ENCODE measurements around the gene PMPCA. TPM values are rescaled to one million over a fixed set of nuclear protein-coding genes. Genes with fewer than 3 reads are reported as not detected.

The PMPCA gene
- total and polyA plus RNA-seq, 2 experiments from 2014 or later = 61.3 to 88.2 TPM

DNA sequence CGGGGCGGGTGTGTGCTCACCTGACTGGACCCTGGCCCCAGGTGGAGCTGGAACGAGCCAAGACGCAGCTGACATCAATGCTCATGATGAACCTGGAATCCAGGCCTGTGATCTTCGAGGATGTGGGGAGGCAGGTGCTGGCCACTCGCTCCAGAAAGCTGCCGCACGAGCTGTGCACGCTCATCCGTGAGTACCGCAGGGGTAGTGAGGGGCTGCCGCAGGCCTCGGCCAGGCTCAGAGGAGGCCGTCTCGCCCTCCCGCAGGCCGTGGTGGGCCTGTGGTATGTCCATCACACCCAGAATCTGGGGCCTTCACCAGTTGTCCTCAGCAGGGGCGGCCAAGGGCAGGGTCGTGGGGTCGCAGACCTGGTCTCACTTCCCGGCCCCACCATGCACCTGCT is 11.3 kb downstream of the PMPCA start:
- Histone ChIP-seq H3K27ac (ENCODE audit: low read depth) (no peak overlapping the region), H3K9me2 (ENCODE audit: insufficient read depth) (no peaks in the 10 kb centered on the region), H2AFZ (no peak overlapping the region), H3K4me3 (no peak overlapping the region), H3K79me2 (replicated peaks; ENCODE audit: insufficient read depth) (no peaks in the 10 kb centered on the region), H3K36me3 (ENCODE audit: insufficient read depth) (peaks cover 9% of the 10 kb centered on the region; the same call in 1 of the 2 replicates), H4K20me1 (replicated peaks; ENCODE audit: insufficient read depth) (peaks cover 4% of the 10 kb centered on the region; the same call in 1 of the 2 replicates), H3F3A (replicated peaks; ENCODE audit: low read depth) (0 out of 2 replicates have a peak, but pooled peaks cover 4% of the 10 kb centered on the region), H3K4me2 (no peak overlapping the region), H3K4me1 (ENCODE audit: insufficient read depth) (no peaks in the 10 kb centered on the region), H3K27me3 (ENCODE audit: insufficient read depth) (no peaks in the 10 kb centered on the region)
- peaks cover 4% of the 10 kb centered on the region for H3K27me3 Mint-ChIP-seq (ENCODE audit: insufficient read depth, low read depth, poor library complexity)
- no peak overlapping the region for H3K4me3 Mint-ChIP-seq
- H3K27ac Mint-ChIP-seq = no peak overlapping the region
- TF ChIP-seq, protein P1, sequence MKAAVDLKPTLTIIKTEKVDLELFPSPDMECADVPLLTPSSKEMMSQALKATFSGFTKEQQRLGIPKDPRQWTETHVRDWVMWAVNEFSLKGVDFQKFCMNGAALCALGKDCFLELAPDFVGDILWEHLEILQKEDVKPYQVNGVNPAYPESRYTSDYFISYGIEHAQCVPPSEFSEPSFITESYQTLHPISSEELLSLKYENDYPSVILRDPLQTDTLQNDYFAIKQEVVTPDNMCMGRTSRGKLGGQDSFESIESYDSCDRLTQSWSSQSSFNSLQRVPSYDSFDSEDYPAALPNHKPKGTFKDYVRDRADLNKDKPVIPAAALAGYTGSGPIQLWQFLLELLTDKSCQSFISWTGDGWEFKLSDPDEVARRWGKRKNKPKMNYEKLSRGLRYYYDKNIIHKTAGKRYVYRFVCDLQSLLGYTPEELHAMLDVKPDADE (IDR thresholded peaks at IDR 0.05) = no peak
- TF ChIP-seq, protein P2, sequence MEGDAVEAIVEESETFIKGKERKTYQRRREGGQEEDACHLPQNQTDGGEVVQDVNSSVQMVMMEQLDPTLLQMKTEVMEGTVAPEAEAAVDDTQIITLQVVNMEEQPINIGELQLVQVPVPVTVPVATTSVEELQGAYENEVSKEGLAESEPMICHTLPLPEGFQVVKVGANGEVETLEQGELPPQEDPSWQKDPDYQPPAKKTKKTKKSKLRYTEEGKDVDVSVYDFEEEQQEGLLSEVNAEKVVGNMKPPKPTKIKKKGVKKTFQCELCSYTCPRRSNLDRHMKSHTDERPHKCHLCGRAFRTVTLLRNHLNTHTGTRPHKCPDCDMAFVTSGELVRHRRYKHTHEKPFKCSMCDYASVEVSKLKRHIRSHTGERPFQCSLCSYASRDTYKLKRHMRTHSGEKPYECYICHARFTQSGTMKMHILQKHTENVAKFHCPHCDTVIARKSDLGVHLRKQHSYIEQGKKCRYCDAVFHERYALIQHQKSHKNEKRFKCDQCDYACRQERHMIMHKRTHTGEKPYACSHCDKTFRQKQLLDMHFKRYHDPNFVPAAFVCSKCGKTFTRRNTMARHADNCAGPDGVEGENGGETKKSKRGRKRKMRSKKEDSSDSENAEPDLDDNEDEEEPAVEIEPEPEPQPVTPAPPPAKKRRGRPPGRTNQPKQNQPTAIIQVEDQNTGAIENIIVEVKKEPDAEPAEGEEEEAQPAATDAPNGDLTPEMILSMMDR (conservative IDR thresholded peaks at IDR 0.05; ENCODE audit: low read depth in 2 of 2) = no peak
- TF ChIP-seq CREB1 (CRISPR knock-in tag; IDR thresholded peaks at IDR 0.05; ENCODE audit: low read depth) (no peak), JUNB (IDR thresholded peaks at IDR 0.05; ENCODE audit: unreplicated experiment) (no peak)
- no peaks in the 10 kb centered on the region for H3K4me1 Mint-ChIP-seq
- no peaks in the 10 kb centered on the region for H3K9me3 Mint-ChIP-seq
- peaks cover 76% of the 10 kb centered on the region for H3K36me3 Mint-ChIP-seq (ENCODE audit: low read depth)
- no peak for DNase-seq (ENCODE audit: low spot score)
- no peak for ATAC-seq

DNA sequence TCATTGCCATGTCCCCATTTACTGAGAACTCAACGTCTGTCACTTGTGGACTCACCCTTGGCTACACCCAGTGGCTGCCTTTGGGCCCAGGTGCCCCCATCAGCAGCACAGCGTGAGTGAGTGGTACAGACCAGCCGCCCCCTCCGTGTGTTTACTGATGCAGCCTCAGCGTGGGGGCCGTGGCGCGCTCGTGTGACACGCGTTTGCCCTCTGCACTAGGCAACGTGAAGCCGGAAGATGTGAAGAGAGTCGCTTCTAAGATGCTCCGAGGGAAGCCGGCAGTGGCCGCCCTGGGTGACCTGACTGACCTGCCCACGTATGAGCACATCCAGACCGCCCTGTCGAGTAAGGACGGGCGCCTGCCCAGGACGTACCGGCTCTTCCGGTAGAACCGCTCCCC is 12.4 kb downstream of the PMPCA start:
- no peak overlapping the region for H3K4me3 ChIP-seq
- no peaks in the 10 kb centered on the region for H3K79me2 ChIP-seq (replicated peaks; ENCODE audit: insufficient read depth)
- H3K27ac ChIP-seq (ENCODE audit: low read depth) = no peak overlapping the region
- H3K4me1 ChIP-seq (ENCODE audit: insufficient read depth) = no peaks in the 10 kb centered on the region
- no peak overlapping the region for H2AFZ ChIP-seq
- 0 out of 2 replicates have a peak, but pooled peaks cover 4% of the 10 kb centered on the region for H3F3A ChIP-seq (replicated peaks; ENCODE audit: low read depth)
- DNase-seq (ENCODE audit: low spot score) (no peak), ATAC-seq (no peak)
- peaks cover 4% of the 10 kb centered on the region; the same call in 1 of the 2 replicates for H4K20me1 ChIP-seq (replicated peaks; ENCODE audit: insufficient read depth)
- H3K27me3 Mint-ChIP-seq (ENCODE audit: insufficient read depth, low read depth, poor library complexity) = peaks cover 5% of the 10 kb centered on the region
- H3K36me3 Mint-ChIP-seq (ENCODE audit: low read depth) = peaks cover 70% of the 10 kb centered on the region
- no peaks in the 10 kb centered on the region for H3K27me3 ChIP-seq (ENCODE audit: insufficient read depth)
- no peaks in the 10 kb centered on the region for H3K9me3 Mint-ChIP-seq
- no peak overlapping the region for H3K4me2 ChIP-seq
- no peak overlapping the region for H3K4me3 Mint-ChIP-seq
- H3K4me1 Mint-ChIP-seq = no peaks in the 10 kb centered on the region
- no peaks in the 10 kb centered on the region for H3K9me2 ChIP-seq (ENCODE audit: insufficient read depth)
- peaks cover 5% of the 10 kb centered on the region; the same call in 1 of the 2 replicates for H3K36me3 ChIP-seq (ENCODE audit: insufficient read depth)
- TF ChIP-seq EZH2 (IDR thresholded peaks at IDR 0.05; ENCODE audit: low read depth, unreplicated experiment) (no peak), STAT1 (IDR thresholded peaks at IDR 0.05; ENCODE audit: unreplicated experiment) (no peak), JUNB (IDR thresholded peaks at IDR 0.05; ENCODE audit: unreplicated experiment) (no peak), NANOG (IDR thresholded peaks at IDR 0.05; ENCODE audit: borderline replicate concordance) (no peak), ZNF331 (CRISPR knock-in tag; IDR thresholded peaks at IDR 0.05; ENCODE audit: low read depth) (no peak), ZNF114 (CRISPR knock-in tag; IDR thresholded peaks at IDR 0.05) (no peak), POLR2AphosphoS5 (IDR thresholded peaks at IDR 0.05; ENCODE audit: low read depth) (no peak)
- TF ChIP-seq, protein P1 (IDR thresholded peaks at IDR 0.05) = no peak
- TF ChIP-seq, protein P3, sequence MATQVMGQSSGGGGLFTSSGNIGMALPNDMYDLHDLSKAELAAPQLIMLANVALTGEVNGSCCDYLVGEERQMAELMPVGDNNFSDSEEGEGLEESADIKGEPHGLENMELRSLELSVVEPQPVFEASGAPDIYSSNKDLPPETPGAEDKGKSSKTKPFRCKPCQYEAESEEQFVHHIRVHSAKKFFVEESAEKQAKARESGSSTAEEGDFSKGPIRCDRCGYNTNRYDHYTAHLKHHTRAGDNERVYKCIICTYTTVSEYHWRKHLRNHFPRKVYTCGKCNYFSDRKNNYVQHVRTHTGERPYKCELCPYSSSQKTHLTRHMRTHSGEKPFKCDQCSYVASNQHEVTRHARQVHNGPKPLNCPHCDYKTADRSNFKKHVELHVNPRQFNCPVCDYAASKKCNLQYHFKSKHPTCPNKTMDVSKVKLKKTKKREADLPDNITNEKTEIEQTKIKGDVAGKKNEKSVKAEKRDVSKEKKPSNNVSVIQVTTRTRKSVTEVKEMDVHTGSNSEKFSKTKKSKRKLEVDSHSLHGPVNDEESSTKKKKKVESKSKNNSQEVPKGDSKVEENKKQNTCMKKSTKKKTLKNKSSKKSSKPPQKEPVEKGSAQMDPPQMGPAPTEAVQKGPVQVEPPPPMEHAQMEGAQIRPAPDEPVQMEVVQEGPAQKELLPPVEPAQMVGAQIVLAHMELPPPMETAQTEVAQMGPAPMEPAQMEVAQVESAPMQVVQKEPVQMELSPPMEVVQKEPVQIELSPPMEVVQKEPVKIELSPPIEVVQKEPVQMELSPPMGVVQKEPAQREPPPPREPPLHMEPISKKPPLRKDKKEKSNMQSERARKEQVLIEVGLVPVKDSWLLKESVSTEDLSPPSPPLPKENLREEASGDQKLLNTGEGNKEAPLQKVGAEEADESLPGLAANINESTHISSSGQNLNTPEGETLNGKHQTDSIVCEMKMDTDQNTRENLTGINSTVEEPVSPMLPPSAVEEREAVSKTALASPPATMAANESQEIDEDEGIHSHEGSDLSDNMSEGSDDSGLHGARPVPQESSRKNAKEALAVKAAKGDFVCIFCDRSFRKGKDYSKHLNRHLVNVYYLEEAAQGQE (IDR thresholded peaks at IDR 0.05; ENCODE audit: unreplicated experiment) = no peak
- H3K27ac Mint-ChIP-seq = no peak overlapping the region

Data from GM23338 (cell line).